HG03060 (cell line): ENCODE data around the gene MTMR2.

Source experiments
- ATAC-seq: cut with Tn5 transposase; IDR thresholded peaks from one replicate; pipeline ENCODE4 v1.9.1; 2021; ENCODE audit warnings: low read depth, moderate number of reproducible peaks; ENCODE audit not compliant: unreplicated experiment

MTMR2 gene

GRCh38 chr11:95918720-95919119 lies 5.2 kb downstream of the MTMR2 start:
- ATAC-seq, result no peak

- no peak for ATAC-seq
These were observed 5.9 kb downstream of the MTMR2 start for GRCh38 chr11:95918056-95918455.

DNA sequence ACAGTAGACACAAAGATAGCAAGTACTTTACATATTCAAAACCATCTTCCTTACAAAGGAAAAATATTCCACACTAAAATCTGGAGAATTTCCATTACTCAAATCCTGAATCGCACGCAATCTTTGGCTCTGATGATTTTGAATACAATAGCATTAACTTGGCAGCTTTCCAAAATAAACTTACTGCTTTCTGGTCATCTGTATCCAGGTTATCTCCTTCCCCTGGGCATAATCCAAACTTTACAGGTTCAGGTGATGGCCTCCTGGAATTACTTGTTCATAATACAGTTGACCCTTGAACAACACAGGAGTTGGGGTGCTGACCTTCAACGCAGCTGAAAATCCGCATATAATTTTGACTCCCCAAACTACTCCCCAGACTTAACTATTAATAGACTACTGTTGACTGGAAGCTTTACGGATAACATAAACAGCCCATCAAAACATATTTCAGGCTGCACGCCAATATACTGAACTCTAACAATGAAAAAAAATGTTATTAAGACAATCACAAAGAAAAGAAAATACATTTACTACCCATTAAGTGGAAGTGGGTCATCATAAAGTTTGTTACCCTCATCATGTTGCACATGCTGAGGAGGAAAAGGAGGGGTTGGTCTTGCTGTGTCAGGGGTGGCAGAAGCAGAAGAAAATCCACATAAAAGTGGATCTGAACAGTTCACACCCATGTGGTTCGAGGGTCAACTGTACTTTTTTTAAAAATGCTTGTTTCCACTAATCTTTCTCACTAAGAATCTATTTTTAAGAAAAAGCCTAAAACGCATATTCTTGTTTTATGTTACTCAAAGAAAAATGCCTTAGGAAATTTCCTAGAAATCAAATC lies 6.5 kb downstream of the MTMR2 start:
- ATAC-seq, result no peak

- ATAC-seq, result no peak
These were observed 7.9 kb downstream of the MTMR2 start for GRCh38 chr11:95916049-95916448.

GRCh38 chr11:95915051-95915450 lies 8.9 kb downstream of the MTMR2 start:
- ATAC-seq, result no peak

- no peak for ATAC-seq
These were observed 9.9 kb downstream of the MTMR2 start for GRCh38 chr11:95913830-95914615.

DNA sequence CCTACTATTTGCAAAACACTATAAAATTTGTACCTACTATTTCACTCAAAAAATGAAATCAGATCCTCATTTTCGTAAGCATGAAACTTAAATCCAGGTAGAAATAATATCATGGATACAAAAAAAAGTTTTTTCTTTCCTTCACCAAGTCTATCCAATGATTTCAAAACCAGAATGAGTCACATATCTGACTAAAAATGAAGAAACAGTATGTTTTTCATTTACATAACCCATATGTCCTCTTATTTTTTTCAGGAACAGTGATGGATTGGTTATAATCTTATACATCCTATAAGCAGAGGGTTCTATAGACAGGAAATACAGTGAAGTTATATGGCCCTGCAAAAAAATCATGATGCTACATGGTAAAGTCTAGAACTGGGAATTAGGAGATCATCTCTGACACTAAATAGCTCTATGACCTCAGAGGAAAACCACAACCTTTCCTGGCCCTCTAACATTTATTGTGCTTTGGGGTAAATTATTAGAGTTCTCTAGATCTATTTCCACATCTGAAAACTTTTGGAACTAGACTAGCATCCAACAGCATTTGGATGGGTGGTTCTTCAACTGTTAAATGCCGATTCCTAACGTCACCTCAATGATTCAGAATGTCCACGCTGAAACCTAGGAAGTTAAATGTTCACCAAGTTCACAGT lies 10.9 kb downstream of the MTMR2 start:
- ATAC-seq, result no peak

GRCh38 chr11:95911369-95911759 lies 12.5 kb downstream of the MTMR2 start:
- no peak for ATAC-seq

DNA sequence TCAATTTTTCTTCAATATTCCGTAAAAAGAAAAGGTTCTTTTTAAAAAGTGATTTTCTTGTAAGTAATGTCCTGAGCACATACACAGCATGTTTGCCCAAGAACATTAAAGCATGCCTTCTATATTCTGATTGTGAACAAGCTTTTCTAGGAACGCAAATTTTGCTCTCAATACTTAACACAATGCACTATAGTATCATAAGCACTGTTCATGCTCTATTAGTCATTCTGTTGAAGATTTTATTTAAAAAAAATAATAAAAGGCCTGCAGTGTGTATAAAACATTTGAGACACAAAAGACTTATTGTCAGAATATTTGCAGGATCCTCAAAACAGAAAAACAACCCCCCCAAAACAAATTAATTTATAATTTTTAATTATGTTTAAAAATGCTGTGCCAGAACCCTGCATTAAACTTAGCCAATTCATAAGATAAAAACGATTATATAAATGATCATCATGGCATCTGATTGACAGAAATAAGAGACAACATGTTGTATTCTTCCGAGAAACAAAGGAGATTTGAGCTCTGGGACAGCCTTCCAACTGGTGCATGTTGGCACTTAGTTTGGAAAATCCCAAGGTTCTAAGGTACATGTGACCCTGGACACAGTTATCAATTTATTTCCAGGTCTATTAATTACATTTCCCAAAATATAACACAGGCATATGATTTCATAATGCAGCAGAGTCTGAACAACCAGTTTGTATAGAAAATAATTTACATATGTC lies 13.1 kb downstream of the MTMR2 start:
- no peak for ATAC-seq

DNA sequence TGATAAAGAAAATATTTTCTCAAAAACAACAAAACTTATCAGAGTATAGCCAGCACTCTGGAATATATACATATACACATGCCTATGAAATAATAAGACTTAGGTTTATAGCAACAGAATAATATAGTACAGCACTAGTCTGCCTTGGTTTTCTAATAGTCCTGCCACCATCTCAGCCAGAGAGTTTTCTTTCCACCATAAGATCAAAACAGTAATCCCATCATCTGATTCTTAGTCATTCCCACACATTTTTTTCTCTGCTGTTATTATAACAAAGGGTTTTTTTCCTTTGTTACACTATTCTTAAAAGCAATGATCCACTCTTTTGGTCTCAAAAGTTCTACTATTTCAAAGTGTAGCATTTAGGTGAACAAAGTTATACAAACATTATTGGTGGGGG lies 15.1 kb downstream of the MTMR2 start:
- no peak for ATAC-seq

GRCh38 chr11:95907476-95907875 lies 16.4 kb downstream of the MTMR2 start:
- ATAC-seq, result no peak

- ATAC-seq, result no peak
These were observed 19.8 kb downstream of the MTMR2 start for GRCh38 chr11:95904009-95904650.

DNA sequence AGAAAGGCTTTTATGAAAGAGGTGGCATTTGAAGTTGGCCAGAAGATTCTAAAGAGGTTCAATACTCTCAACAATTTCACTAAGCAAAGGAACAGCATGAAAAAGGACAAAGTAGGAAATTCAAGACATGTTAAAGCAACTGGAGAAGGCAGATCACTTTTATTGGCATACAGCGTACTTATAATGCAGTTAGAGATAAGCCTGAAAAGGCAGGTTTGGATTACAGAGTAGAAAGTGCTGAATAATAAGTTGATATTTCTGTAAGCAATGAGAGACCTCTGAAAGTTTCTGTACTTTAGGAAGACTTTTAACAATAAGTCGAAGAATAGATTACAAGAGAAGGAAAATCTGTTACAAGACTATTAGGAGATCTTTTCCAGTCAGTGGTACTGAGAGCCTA lies 25.1 kb downstream of the MTMR2 start:
- ATAC-seq, result no peak

DNA sequence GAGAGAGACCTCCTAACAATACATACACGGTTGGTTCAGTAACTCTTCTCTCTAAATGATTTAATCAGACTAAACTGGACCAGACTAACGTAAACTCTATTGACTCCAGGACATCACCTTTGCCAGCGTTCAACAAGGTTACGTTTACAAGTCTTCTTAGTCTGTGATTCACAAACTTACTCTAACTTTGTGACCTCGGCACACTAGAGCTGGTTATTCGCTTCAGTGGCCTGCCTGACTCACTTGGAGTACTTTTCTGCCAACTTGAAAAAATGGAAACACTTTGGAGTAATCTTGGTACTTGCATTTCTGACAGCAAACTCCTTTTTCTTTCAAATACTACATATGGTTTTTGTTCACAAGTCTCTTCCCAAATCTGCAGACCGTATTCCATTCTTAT lies 26.2 kb downstream of the MTMR2 start:
- ATAC-seq, result no peak

DNA sequence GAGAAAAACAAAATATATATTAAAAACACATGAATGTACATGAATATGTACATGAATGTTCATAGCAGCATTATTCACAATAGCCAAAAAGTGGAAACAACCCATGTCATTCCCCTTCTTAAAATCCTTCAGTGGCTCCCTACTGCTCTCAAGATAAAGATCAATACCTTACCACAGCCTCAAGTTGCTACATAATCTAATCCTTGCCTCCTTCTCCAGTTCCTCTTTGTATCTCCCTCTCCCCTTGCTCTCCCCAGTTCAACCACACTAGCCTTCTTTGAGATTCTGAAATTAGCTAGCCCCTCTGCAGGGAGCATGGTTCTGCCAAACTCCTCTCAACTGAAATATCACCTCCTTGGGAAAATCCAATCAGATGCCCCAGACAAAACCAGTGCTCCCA lies 28.1 kb downstream of the MTMR2 start:
- no peak for ATAC-seq

- no peak for ATAC-seq
These were observed 30.9 kb downstream of the MTMR2 start for GRCh38 chr11:95892892-95893570.

GRCh38 chr11:95892492-95892891 lies 31.4 kb downstream of the MTMR2 start:
- no peak for ATAC-seq

- ATAC-seq, result no peak
These were observed 32.3 kb downstream of the MTMR2 start for GRCh38 chr11:95891423-95892170.

DNA sequence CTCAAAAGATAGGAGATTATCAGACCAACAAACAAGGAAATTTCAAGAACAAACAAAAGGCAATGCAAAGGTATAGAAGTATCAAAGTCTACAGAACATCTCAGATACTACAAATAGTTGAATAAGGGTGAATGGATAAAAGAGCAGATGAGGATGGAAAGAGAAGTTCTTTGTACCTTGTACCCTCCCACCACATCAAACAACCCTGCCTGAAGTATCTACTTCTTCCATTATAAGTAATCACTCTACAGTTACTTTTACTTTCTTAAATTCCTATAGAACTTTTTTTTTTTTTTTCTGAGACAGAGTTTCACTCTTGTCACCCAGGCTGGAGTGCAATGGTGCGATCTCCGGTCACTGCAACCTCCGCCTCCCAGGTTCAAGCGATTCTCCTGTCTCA lies 35.1 kb downstream of the MTMR2 start:
- no peak for ATAC-seq
